ENCODE results near the gene ETS1.

The ETS1 gene

GRCh38 chr11:128592454-128592853 lies 5.1 kb upstream of the ETS1 start:
- no peak for DNase-seq

DNA sequence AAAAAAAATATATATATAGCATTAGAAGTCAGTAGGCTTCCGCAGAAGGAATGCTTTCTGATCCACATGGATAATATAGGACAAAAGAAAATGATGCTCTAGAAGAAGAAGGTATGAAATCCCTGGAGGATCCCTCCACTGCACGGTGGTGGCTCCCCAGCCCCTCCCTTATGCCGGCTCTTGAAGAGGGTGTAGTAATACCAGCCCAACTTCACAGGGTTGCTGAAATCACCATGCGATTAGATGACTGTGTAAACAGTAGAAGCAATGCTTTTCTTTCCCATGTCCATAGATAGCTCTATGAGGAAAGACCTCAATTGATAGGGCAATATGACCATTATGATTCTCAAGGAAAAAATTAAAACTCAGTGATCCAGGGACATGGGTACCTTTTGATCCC lies 3.2 kb upstream of the ETS1 start:
- no peak for DNase-seq

- DNase-seq: no peak
Measured at GRCh38 chr11:128589998-128590397, 2.6 kb upstream of the ETS1 start.

- no peak for DNase-seq
Measured at GRCh38 chr11:128588093-128588492, 735 bp upstream of the ETS1 start.

- no peak for DNase-seq
Measured at GRCh38 chr11:128586689-128587088, 669 bp downstream of the ETS1 start.

DNA sequence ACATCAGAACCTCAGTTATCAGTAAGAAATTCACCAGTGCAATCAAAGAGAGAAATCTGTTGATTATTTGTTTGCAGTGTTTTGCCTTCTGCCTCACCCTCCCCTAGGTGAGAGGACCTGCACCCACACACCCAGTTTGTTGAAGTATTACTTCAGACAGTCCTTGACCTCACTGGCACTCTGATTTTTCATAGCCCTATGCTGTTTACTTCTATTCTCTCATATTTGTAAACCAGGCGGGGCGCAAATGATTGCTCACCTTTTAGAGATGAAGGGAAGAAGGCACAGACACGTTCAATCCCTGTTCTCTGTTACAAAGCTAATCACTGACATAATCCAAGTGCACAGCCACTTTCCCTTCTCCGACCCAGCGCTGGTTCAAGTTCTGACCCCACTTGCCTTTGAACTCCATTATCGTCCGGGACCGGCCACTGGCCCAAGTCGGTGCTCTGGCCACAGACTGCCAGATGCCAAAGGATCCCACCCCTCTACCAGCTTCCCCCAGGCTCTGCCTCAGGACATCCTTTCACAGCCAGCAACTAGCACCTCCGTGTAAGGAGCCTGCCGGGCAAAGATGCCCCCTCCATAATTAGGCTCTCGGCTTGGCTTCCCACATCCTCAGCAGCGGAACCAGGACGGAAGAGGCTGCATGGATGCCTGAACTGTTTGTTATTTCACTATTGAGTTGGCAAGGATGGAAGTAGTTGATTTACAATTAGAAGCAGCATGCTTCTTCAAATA lies 1.7 kb downstream of the ETS1 start:
- DNase-seq: no peak

DNA sequence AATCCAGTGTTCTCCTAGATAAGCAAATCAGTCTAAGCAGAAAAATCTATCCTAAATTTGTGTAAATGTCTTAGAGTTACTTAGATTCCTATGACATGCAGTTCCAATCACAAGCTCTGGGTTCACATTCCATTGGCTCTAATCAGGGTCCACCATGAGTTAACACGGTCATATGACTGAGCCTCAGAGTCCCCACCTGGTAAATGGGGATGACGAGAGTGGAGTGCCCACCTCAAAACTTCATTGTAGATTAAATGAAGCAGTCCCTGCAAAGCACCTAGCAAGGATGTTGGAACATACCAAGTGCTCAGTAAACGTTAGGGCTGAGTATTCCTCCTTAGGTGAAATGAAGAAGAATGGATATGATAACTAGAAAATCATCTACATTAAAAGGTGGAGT lies 3.1 kb downstream of the ETS1 start:
- no peak for DNase-seq

DNA sequence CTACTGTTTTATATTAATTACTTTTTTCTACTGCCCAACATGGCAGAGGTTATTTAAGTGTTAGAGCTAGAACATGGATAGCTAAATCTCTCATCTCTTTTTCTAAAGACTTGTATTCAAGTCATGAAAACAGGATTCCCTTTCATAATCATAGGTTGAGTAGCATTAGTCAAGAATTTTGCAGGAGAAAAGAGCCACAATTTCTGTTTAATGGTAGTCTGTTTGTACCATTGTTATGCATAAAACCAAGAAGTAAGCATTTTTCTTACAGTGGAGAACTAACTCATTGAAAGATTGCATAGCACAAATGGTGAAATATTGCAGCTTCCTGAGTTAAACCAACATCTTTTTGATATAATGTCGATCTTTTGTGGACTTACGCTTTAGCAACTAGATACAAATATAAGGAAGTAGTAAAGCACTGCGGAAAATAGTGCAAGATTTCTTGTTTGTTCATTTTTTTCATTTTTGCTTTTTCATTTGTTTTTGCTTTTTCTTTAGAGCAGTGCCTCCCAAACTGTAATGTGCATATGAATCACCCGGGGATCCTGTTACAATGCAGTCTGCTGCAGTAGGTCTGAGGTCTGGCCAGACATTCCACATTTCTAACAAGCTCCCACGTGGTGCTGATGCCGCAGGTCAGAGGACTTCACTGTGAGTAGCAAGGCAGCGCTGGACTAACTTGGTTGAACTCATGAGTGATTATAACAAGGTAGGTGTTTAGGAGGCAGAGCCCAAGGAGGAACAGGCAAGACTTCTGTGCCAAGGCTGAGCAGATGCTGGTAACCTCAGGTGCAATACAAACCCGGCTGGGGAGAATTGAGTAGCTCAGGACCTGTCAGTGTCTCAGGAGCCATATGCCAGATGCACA lies 4.6 kb downstream of the ETS1 start:
- no peak for DNase-seq

DNA sequence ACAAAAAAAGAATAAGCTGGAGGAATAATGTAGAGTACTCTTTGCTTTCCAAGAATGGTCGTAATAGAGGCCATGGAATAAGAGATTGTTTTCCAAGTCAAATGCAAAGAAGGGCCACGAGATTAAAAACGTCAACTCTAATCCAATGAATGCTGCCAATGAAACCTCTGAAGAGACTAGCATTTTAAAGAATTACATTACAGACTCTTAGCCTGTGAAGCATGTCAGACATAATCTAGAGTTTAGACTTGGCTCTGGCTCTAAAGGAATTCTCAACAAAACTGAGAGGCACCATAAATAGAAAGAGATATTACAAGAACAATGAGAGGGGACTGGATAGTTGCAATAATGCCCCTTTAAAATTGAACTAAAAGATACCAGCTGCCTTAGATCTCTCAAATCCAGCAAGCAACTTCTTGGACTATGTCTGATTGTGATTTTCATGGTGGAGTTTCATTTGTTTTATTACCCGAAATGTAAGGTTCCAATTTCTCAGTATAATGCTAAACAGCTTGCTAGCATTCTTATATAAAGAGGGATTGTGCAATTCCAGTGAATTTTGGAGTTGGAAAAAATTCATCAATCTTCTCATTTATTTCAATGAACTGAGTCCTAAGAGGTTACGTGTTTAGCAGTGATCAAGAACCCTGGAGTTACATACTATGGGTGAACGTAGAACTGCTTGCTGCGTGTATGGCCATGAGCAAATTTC lies 5.6 kb downstream of the ETS1 start:
- DNase-seq: no peak

GRCh38 chr11:128580612-128581011 lies 6.7 kb downstream of the ETS1 start:
- no peak for DNase-seq

GRCh38 chr11:128579798-128580504 lies 7.4 kb downstream of the ETS1 start:
- no peak for DNase-seq

- DNase-seq: no peak
Measured at GRCh38 chr11:128576555-128576954, 10.8 kb downstream of the ETS1 start.

- DNase-seq: no peak
Measured at GRCh38 chr11:128575961-128576350, 11.4 kb downstream of the ETS1 start.

DNA sequence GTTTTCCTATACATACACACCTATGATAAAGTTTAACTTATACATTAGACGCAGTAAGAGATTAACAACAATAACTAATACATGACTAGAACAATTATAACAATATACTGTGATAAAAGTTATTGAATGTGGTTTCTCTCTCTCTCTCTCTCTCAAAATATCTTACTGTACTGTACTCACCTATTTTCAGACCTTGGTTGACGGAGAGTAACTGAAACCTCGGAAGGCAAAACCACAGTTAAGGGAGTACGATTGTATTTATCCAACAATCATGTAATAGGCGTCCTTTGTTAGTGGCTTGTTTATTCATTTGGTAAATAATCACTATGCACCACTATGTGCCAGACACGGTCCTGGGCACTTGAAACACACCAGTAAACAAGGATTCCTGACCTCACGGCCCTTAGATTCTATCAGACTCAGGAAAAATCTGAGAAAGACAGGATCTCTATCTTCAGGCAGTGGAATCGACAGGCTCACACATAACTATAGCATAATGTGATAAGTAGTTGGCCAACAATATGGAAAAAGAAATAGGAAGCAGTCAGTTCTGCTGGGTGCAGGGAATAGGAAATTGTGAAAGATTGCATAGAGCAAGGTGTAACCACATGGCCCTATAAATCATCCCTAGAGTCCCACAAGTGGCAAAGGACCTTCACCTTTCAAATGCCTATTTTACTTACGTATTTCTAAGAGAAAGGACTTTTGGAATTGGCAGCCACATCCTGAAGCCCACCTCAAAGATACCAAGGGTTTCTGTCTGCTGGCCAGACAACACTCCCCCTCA lies 12.0 kb downstream of the ETS1 start:
- DNase-seq: no peak

GRCh38 chr11:128574576-128575011 lies 12.8 kb downstream of the ETS1 start:
- DNase-seq: no peak

GRCh38 chr11:128573638-128574037 lies 13.7 kb downstream of the ETS1 start:
- no peak for DNase-seq

DNA sequence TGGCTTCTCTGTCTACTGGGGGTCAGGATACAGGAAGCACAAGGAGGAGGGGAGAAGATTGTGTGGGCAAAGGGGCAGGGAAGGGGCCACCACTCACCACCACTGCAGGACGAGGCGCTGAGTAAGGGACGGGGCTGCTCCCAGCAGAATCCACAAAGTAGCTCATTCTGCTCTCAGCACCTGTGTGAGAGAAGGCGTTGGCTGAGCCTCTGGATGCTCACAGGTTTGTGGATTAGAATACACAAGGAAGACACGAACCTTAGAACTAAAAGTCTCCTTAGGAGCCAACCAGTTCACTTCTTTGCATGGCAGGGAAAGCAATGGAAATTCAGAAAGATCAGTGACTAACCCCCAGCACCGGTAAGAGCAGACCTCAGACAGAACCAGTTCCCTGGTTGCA lies 14.4 kb downstream of the ETS1 start:
- no peak for DNase-seq

- DNase-seq: no peak
Measured at GRCh38 chr11:128570632-128571031, 16.7 kb downstream of the ETS1 start.

DNA sequence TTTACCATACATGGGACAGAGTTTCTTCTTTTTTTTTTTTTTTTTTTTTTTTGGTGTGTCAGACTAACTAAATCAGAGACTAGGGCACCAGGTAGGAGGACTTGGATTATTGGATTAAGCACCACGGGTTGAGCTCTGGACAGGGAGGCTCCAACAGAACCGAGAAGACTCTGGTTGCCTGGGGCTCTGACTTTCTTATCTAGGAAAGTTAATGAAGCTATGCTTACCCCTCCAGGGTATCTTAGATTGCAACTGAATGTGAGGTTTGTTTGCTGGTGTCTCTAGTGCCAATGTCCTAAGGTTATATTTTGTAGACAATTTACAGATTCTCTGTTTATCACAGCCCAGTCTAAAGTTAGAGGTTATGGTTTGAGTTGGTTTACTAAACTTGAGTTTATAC lies 18.1 kb downstream of the ETS1 start:
- DNase-seq: no peak

- no peak for DNase-seq
Measured at GRCh38 chr11:128568166-128568778, 19.1 kb downstream of the ETS1 start.

DNA sequence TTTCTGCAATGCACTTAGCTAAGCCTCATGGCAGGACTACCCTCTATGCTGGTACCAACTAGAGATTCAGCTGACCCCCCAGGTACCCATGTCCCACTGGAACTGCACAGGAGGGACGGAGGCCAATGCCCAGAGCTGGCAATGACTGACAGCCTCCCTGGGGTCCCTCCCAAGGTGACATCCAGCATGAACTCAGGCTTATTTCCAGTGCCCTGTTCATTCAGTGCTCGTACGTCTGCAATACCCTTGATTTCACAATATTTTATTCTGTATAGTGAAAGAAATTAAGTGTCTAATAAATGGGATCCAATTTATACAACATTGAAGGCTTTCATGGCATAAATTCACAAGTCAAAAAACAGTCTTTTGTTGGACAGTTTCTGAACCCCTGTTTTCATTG lies 20.2 kb downstream of the ETS1 start:
- no peak for DNase-seq

DNA sequence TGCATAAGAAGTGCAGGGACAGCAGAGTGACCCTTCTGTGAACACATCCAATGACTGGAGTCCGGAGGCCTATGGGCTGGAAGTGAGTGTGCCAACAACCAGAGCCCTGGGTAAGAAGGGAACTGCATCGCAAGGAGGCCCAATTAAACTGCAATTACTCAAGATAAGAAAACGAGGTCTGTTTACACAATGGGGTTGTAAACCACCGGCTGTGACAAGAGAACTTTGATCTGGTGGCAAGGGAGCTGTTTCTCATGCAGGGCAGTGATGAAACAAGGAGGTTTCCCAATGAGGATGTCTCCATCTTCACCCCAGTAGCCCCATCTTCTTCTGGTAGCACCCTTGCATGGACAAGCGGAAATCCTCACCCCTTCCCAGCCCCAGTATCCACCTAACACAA lies 21.5 kb downstream of the ETS1 start:
- no peak for DNase-seq
